ENCODE results near the gene NPW.

NPW gene

GRCh38 chr16:2023092-2024031 lies 3.8 kb downstream of the NPW start:
- no peaks in the 10 kb centered on the region for H3K36me3 Mint-ChIP-seq
- H3K9me3 Mint-ChIP-seq: no peaks in the 10 kb centered on the region
- H3K27ac Mint-ChIP-seq: peak overlapping the region; percentile 75
- H3K27me3 Mint-ChIP-seq: peaks cover 74% of the 10 kb centered on the region
- ATAC-seq: peak; percentile 88
- H3K4me3 Mint-ChIP-seq: peak overlapping the region; percentile 72
- H3K4me1 Mint-ChIP-seq: peaks cover 33% of the 10 kb centered on the region

GRCh38 chr16:2024032-2024420 lies 4.4 kb downstream of the NPW start:
- no peaks in the 10 kb centered on the region for H3K9me3 Mint-ChIP-seq
- ATAC-seq: no peak
- H3K27ac Mint-ChIP-seq: peak overlapping the region; percentile 39
- H3K36me3 Mint-ChIP-seq: no peaks in the 10 kb centered on the region
- H3K4me3 Mint-ChIP-seq: peak overlapping the region; percentile 26
- H3K4me1 Mint-ChIP-seq: peaks cover 33% of the 10 kb centered on the region
- peaks cover 74% of the 10 kb centered on the region for H3K27me3 Mint-ChIP-seq

GRCh38 chr16:2025251-2025650 lies 5.7 kb downstream of the NPW start:
- Mint-ChIP-seq H3K36me3 (no peaks in the 10 kb centered on the region), H3K27ac (no peak overlapping the region), H3K9me3 (no peaks in the 10 kb centered on the region), H3K4me1 (peaks cover 33% of the 10 kb centered on the region), H3K4me3 (peak overlapping the region; percentile 12), H3K27me3 (peaks cover 76% of the 10 kb centered on the region)
- no peak for ATAC-seq

GRCh38 chr16:2025878-2026460 lies 6.4 kb downstream of the NPW start:
- H3K36me3 Mint-ChIP-seq: no peaks in the 10 kb centered on the region
- peaks cover 26% of the 10 kb centered on the region for H3K4me1 Mint-ChIP-seq
- no peak for ATAC-seq
- H3K9me3 Mint-ChIP-seq: no peaks in the 10 kb centered on the region
- H3K4me3 Mint-ChIP-seq: peak overlapping the region; percentile 60
- peaks cover 69% of the 10 kb centered on the region for H3K27me3 Mint-ChIP-seq
- no peak overlapping the region for H3K27ac Mint-ChIP-seq

- no peaks in the 10 kb centered on the region for H3K9me3 Mint-ChIP-seq
- no peak for ATAC-seq
- no peak within 1 kb of the TSS for H3K27ac Mint-ChIP-seq
- H3K36me3 Mint-ChIP-seq: no peaks in the 10 kb centered on the region
- peaks cover 64% of the 10 kb centered on the region for H3K27me3 Mint-ChIP-seq
- peak within 1 kb of the TSS; percentile 60 for H3K4me3 Mint-ChIP-seq
- peaks cover 26% of the 10 kb centered on the region for H3K4me1 Mint-ChIP-seq
Measured at GRCh38 chr16:2026461-2027023, 7.0 kb downstream of the NPW start, which contains the start of gene NHERF2. TSS of gene NHERF2 (plus strand) at chr16:2026902. CDS start at chr16:2027006, 104 bp downstream.

- H3K9me3 Mint-ChIP-seq: no peaks in the 10 kb centered on the region
- peaks cover 30% of the 10 kb centered on the region for H3K4me1 Mint-ChIP-seq
- H3K27ac Mint-ChIP-seq: no peak overlapping the region
- H3K4me3 Mint-ChIP-seq: peak overlapping the region; percentile 58
- H3K36me3 Mint-ChIP-seq: no peaks in the 10 kb centered on the region
- H3K27me3 Mint-ChIP-seq: peaks cover 64% of the 10 kb centered on the region
- ATAC-seq: peak; percentile 20
Measured at GRCh38 chr16:2027024-2028010, 7.7 kb downstream of the NPW start.

GRCh38 chr16:2028146-2028545 lies 8.6 kb downstream of the NPW start:
- Mint-ChIP-seq H3K4me1 (peaks cover 30% of the 10 kb centered on the region), H3K36me3 (no peaks in the 10 kb centered on the region), H3K27ac (no peak overlapping the region), H3K9me3 (no peaks in the 10 kb centered on the region), H3K27me3 (peaks cover 61% of the 10 kb centered on the region), H3K4me3 (no peak overlapping the region)
- no peak for ATAC-seq

GRCh38 chr16:2028620-2029220 lies 9.1 kb downstream of the NPW start:
- H3K4me1 Mint-ChIP-seq: peaks cover 33% of the 10 kb centered on the region
- ATAC-seq: no peak
- H3K27me3 Mint-ChIP-seq: peaks cover 58% of the 10 kb centered on the region

GRCh38 chr16:2029350-2029749 lies 9.8 kb downstream of the NPW start:
- H3K4me1 Mint-ChIP-seq: peaks cover 31% of the 10 kb centered on the region
- H3K27me3 Mint-ChIP-seq: peaks cover 53% of the 10 kb centered on the region

More at GRCh38 chr16:2028620-2029220, 9.1 kb downstream of the NPW start:
- Mint-ChIP-seq H3K9me3 (no peaks in the 10 kb centered on the region), H3K27ac (no peak overlapping the region), H3K36me3 (no peaks in the 10 kb centered on the region), H3K4me3 (no peak overlapping the region)

GRCh38 chr16:2030036-2030435 lies 10.5 kb downstream of the NPW start:
- Mint-ChIP-seq H3K36me3 (no peaks in the 10 kb centered on the region), H3K4me3 (no peak overlapping the region)
- no peak for ATAC-seq

More at GRCh38 chr16:2029350-2029749, 9.8 kb downstream of the NPW start:
- Mint-ChIP-seq H3K27ac (no peak overlapping the region), H3K9me3 (no peaks in the 10 kb centered on the region), H3K4me3 (no peak overlapping the region), H3K36me3 (no peaks in the 10 kb centered on the region)
- no peak for ATAC-seq

GRCh38 chr16:2031081-2031577 lies 11.5 kb downstream of the NPW start:
- no peaks in the 10 kb centered on the region for H3K36me3 Mint-ChIP-seq
- peaks cover 41% of the 10 kb centered on the region for H3K27me3 Mint-ChIP-seq
- no peak overlapping the region for H3K27ac Mint-ChIP-seq
- no peak for ATAC-seq
- H3K4me1 Mint-ChIP-seq: peaks cover 23% of the 10 kb centered on the region
- H3K9me3 Mint-ChIP-seq: no peaks in the 10 kb centered on the region
- H3K4me3 Mint-ChIP-seq: no peak overlapping the region

More at GRCh38 chr16:2030036-2030435, 10.5 kb downstream of the NPW start:
- H3K4me1 Mint-ChIP-seq: peaks cover 29% of the 10 kb centered on the region
- H3K27ac Mint-ChIP-seq: no peak overlapping the region
- H3K27me3 Mint-ChIP-seq: peaks cover 52% of the 10 kb centered on the region
- H3K9me3 Mint-ChIP-seq: no peaks in the 10 kb centered on the region

GRCh38 chr16:2032285-2033056 lies 12.9 kb downstream of the NPW start:
- no peaks in the 10 kb centered on the region for H3K9me3 Mint-ChIP-seq
- H3K27ac Mint-ChIP-seq: no peak overlapping the region
- H3K27me3 Mint-ChIP-seq: peaks cover 51% of the 10 kb centered on the region
- no peaks in the 10 kb centered on the region for H3K36me3 Mint-ChIP-seq
- no peak overlapping the region for H3K4me3 Mint-ChIP-seq
- peaks cover 21% of the 10 kb centered on the region for H3K4me1 Mint-ChIP-seq
- peak; percentile 42 for ATAC-seq

- Mint-ChIP-seq H3K9me3 (no peaks in the 10 kb centered on the region), H3K4me3 (no peak overlapping the region), H3K4me1 (peaks cover 21% of the 10 kb centered on the region), H3K27ac (peak overlapping the region; percentile 59), H3K36me3 (no peaks in the 10 kb centered on the region), H3K27me3 (peaks cover 52% of the 10 kb centered on the region)
- ATAC-seq: peak; percentile 22
Measured at GRCh38 chr16:2033057-2033908, 13.7 kb downstream of the NPW start.
